B cell (primary cell): ENCODE measurements around the gene FOXS1. TPM values are rescaled to one million over a fixed set of nuclear protein-coding genes. Genes with fewer than 3 reads are reported as not detected.

Experiments used
- ATAC-seq: fragments of 200-7000 bp; cut with Tn5 transposase; one replicate; pipeline ENCODE4 v1.10.0; 2021; ENCODE audit warnings: low read depth, mild to moderate bottlenecking, moderate number of reproducible peaks, moderate library complexity
- CTCF ChIA-PET: fragments of 350-600 bp; sonication (Branson Sonifier 250); formaldehyde crosslinking; loops from one replicate; lab custom pipeline; 2021; ENCODE audit warnings: antibody characterized with exemption, inconsistent platforms; lab: Charles Lee
- POLR2A ChIA-PET: fragments of 350-600 bp; sonication (Branson Sonifier 250); formaldehyde crosslinking; loops from one replicate; lab custom pipeline; 2021; ENCODE audit warnings: antibody characterized with exemption; lab: Charles Lee
- DNase-seq: peaks from one replicate; pipeline ENCODE4 v3.0.0; 2013
- H2AFZ ChIP-seq: 2 replicates; pipeline ENCODE4 v1.6.1; 2012; ENCODE audit warnings: mild to moderate bottlenecking, low read depth, low read length; ENCODE audit not compliant: insufficient read depth, poor library complexity, severe bottlenecking
- H3K27ac ChIP-seq, 2 donors: 1 replicate in 1 of 2; 2 replicates in 1 of 2; pipeline ENCODE4 v1.5.1; 2012 to 2013; ENCODE audit warnings: low read length in 2 of 2, mild to moderate bottlenecking in 2 of 2, moderate library complexity in 1 of 2
- H3K27me3 ChIP-seq, 4 experiments: fragments of 200-600 bp in 1 of 4; sonication (generic) in 1 of 4; replicated peaks in 1 of 4; 1 replicate in 2 of 4; 2 replicates in 2 of 4; pipeline versions ENCODE4 v1.6.1 to v1.7.0; 2013 to 2016; ENCODE audit warnings: low read length in 3 of 4, mild to moderate bottlenecking in 2 of 4, mixed read lengths in 1 of 4, moderate library complexity in 1 of 4; ENCODE audit not compliant: insufficient read depth in 4 of 4, control insufficient read depth in 3 of 4; ENCODE audit errors: control extremely low read depth in 1 of 4
- H3K36me3 ChIP-seq, 2 experiments: replicated peaks in 1 of 2; 1 replicate in 1 of 2; 2 replicates in 1 of 2; pipeline versions ENCODE4 v1.6.1 to v1.7.1; 2013; ENCODE audit warnings: low read length in 1 of 2; ENCODE audit not compliant: insufficient read depth in 2 of 2, control insufficient read depth in 1 of 2; ENCODE audit errors: control extremely low read depth in 1 of 2, extremely low read depth in 1 of 2
- H3K4me1 ChIP-seq, 2 donors: fragments of 200-600 bp in 1 of 2; sonication (generic) in 1 of 2; 1 replicate in 1 of 2; 2 replicates in 1 of 2; pipeline versions ENCODE4 v1.5.1 to v1.6.1; 2013 to 2017; ENCODE audit warnings: low read length in 2 of 2; ENCODE audit not compliant: control insufficient read depth in 2 of 2, insufficient read depth in 2 of 2
- H3K4me2 ChIP-seq: replicated peaks from 2 replicates; pipeline ENCODE3; 2012; ENCODE audit warnings: mild to moderate bottlenecking, low read depth, low read length; ENCODE audit not compliant: poor library complexity, severe bottlenecking
- H3K4me3 ChIP-seq, 5 experiments: fragments of 200-600 bp in 1 of 5; sonication (generic) in 1 of 5; 1 replicate in 3 of 5; 2 replicates in 2 of 5; pipeline versions ENCODE4 v1.5.1 to v1.7.0; 2011 to 2016; ENCODE audit warnings: low read length in 4 of 5, mild to moderate bottlenecking in 4 of 5, low read depth in 2 of 5, control low read depth in 1 of 5, moderate library complexity in 1 of 5; ENCODE audit not compliant: insufficient read depth in 1 of 5; ENCODE audit errors: control extremely low read depth in 1 of 5, extremely low read depth in 1 of 5
- H3K79me2 ChIP-seq: fragments of 200-600 bp; sonication (generic); one replicate; pipeline ENCODE4 v1.6.0; 2016; ENCODE audit warnings: low read length; ENCODE audit not compliant: control insufficient read depth, insufficient read depth
- H3K9ac ChIP-seq: fragments of 200-600 bp; sonication (generic); 2 replicates; pipeline ENCODE4 v1.6.1; 2017; ENCODE audit warnings: mild to moderate bottlenecking, low read length, moderate library complexity
- H3K9me3 ChIP-seq, 3 donors: one replicate each; pipeline versions ENCODE4 v1.6.1 to v1.7.1; 2013; ENCODE audit warnings: low read length in 2 of 3; ENCODE audit not compliant: control insufficient read depth in 2 of 3, insufficient read depth in 1 of 3; ENCODE audit errors: control extremely low read depth in 1 of 3
- H4K20me1 ChIP-seq: 2 replicates; pipeline ENCODE4 v1.6.0; 2012; ENCODE audit warnings: mild to moderate bottlenecking, low read length; ENCODE audit not compliant: insufficient read depth, control insufficient read depth, poor library complexity, severe bottlenecking
- H3K27ac Mint-ChIP-seq: one replicate; pipeline ENCODE4 v1.8.0; 2021; ENCODE audit warnings: mixed read lengths
- H3K27me3 Mint-ChIP-seq: one replicate; pipeline ENCODE4 v1.8.0; 2021; ENCODE audit warnings: mixed read lengths
- H3K4me1 Mint-ChIP-seq: one replicate; pipeline ENCODE4 v1.8.0; 2021; ENCODE audit warnings: mixed read lengths
- H3K4me3 Mint-ChIP-seq: one replicate; pipeline ENCODE4 v1.8.0; 2021; ENCODE audit warnings: mixed read lengths
- H3K9me3 Mint-ChIP-seq: one replicate; pipeline ENCODE4 v1.8.0; 2022; ENCODE audit warnings: mixed read lengths; ENCODE audit not compliant: insufficient read depth
- EZH2 ChIP-seq: IDR thresholded peaks from 2 replicates; pipeline ENCODE4 v1.6.1; 2012; ENCODE audit warnings: borderline replicate concordance, low read depth, mild to moderate bottlenecking, moderate library complexity, low read length; ENCODE audit not compliant: insufficient read depth, poor library complexity, severe bottlenecking
- WGBS: methylation state at CpG from one replicate; pipeline ENCODE4 v1.1.5; 2013; ENCODE audit warnings: missing lambda C conversion rate; ENCODE audit not compliant: insufficient coverage; 5-methylcytosine and 5-hydroxymethylcytosine counted together
- intact Hi-C: fragments of 100-400 bp; cut with micrococcal nuclease; formaldehyde crosslinking; loops from one replicate; pipeline ENCODE4 v1.10.0; 2022
- polyA plus RNA-seq: library from polyadenylated mRNA; depleted of rRNA; stranded (reverse); fragments of >200 nt; gene quantifications from 2 replicates; pipeline ENCODE4 v1.2.3, GENCODE V29; 2012
- total RNA-seq, 2 donors: library from RNA; stranded (reverse); fragments of 120-200 nt in 1 of 2; gene quantifications; 1 replicate in 1 of 2; 2 replicates in 1 of 2; pipeline versions ENCODE4 v1.2.3 to v1.2.4, GENCODE V29; 2013 to 2022
- TF ChIP-seq, protein P1 (sequence below): fragments of 200-600 bp; IDR thresholded peaks from one replicate; pipeline ENCODE4 v1.8.0; 2022; ENCODE audit warnings: antibody characterized with exemption, mild to moderate bottlenecking

The FOXS1 gene
- total and polyA plus RNA-seq, 2 donors (not counting 1 experiment from before 2014, with no cell fraction given) = not detected

DNA sequence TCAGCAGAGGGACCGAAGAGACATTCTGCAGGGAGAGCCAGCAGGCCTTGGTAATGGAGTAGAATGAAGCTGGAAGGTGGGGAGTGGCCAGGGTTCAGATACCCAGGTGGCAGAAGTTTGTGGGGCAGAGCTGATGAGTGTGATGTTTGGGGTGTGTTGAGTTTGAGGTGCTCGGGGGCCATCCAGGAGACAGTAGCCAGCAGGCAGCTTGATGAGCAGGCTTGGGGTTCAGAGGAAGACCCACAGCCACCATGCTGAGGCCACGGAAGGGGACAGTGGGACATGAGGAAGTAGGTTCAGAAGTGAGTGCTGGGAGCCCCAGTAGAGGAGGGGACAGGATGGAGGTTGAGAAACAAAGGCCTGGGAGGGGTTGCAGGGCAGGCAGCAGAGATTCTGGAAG is 11.1 kb upstream of the FOXS1 start:
- intact Hi-C loops = no loop called here
- Histone ChIP-seq H3K4me2 (no peak overlapping the region), H3K27me3 (peaks cover 0 to 31% (median 10%) of the 10 kb centered on the region in 4 experiments), H3K4me3 (no peak overlapping the region), H3K9me3 (peaks cover 0 to 5% (median 0%) of the 10 kb centered on the region in 3 donors), H3K27ac (no peak overlapping the region), H4K20me1 (peaks cover 6% of the 10 kb centered on the region), H3K4me1 (peaks cover 19 to 23% of the 10 kb centered on the region in 2 donors), H2AFZ (no peak overlapping the region), H3K79me2 (no peaks in the 10 kb centered on the region), H3K36me3 (no peaks in the 10 kb centered on the region), H3K9ac (no peak overlapping the region)
- H3K4me3 Mint-ChIP-seq = no peak overlapping the region
- peaks cover 20% of the 10 kb centered on the region for H3K4me1 Mint-ChIP-seq
- POLR2A ChIA-PET = no interaction called here
- 76% methylated on average over 3 of the region's 3 CpGs for WGBS
- no peak for ATAC-seq
- H3K27ac Mint-ChIP-seq = no peak overlapping the region
- CTCF ChIA-PET = interaction anchor here (1.1 to 8.7 kb wide), 6 partner anchors 8 to 235 kb away, joined by 3 to 187 read pairs (median 14); partner anchors contain the start of genes FOXS1 and PDRG1
- DNase-seq = no peak
- no peak for TF ChIP-seq EZH2
- TF ChIP-seq, protein P1, sequence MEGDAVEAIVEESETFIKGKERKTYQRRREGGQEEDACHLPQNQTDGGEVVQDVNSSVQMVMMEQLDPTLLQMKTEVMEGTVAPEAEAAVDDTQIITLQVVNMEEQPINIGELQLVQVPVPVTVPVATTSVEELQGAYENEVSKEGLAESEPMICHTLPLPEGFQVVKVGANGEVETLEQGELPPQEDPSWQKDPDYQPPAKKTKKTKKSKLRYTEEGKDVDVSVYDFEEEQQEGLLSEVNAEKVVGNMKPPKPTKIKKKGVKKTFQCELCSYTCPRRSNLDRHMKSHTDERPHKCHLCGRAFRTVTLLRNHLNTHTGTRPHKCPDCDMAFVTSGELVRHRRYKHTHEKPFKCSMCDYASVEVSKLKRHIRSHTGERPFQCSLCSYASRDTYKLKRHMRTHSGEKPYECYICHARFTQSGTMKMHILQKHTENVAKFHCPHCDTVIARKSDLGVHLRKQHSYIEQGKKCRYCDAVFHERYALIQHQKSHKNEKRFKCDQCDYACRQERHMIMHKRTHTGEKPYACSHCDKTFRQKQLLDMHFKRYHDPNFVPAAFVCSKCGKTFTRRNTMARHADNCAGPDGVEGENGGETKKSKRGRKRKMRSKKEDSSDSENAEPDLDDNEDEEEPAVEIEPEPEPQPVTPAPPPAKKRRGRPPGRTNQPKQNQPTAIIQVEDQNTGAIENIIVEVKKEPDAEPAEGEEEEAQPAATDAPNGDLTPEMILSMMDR = no peak
- H3K9me3 Mint-ChIP-seq = no peaks in the 10 kb centered on the region
- peaks cover 6% of the 10 kb centered on the region for H3K27me3 Mint-ChIP-seq

DNA sequence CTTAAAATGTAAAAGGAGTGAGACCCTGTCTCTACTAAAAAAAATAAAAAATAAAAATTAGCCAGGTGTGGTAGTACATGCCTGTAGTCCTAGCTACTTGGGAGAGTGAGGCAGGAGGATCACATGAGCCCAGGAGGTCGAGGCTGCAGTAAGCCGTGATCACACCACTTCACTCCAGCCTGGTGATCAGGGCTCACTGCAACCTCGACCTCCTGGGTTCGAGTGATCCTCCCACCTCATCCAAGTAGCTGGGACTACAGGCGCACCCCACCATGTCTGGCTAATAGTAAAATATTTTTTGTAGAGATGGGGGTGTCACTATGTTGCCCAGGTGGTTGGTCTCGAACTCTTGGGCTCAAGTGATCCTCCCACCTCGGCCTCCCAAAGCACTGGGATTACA is 8.1 kb upstream of the FOXS1 start:
- peaks cover 5 to 6% of the 10 kb centered on the region in 2 donors for H3K4me1 ChIP-seq
- H3K4me3 ChIP-seq = no peak overlapping the region
- no peak overlapping the region for H3K4me2 ChIP-seq
- CTCF ChIA-PET = interaction anchor here (1.1 to 8.7 kb wide), 23 partner anchors 12 to 243 kb away, joined by 3 to 187 read pairs (median 6); partner anchors contain the start of gene PDRG1
- peaks cover 7% of the 10 kb centered on the region for H3K4me1 Mint-ChIP-seq
- POLR2A ChIA-PET = interaction anchor here (1.3 kb wide), 1 partner anchor 98 kb away, joined by 5 read pairs; the partner anchor contains the start of gene PDRG1
- peaks cover 23% of the 10 kb centered on the region for H3K27me3 Mint-ChIP-seq
- TF ChIP-seq, protein P1 = no peak
- no peak for TF ChIP-seq EZH2
- ATAC-seq = no peak
- no peaks in the 10 kb centered on the region for H3K79me2 ChIP-seq
- no peak overlapping the region for H2AFZ ChIP-seq
- H3K27me3 ChIP-seq = peaks cover 0 to 24% (median 2%) of the 10 kb centered on the region in 4 experiments
- no peak for DNase-seq
- no peak overlapping the region for H3K27ac Mint-ChIP-seq
- intact Hi-C loops = loop anchor here (2.0 to 5.0 kb wide), 2 partner anchors 25 to 164 kb away; no protein-coding TSS in a partner anchor
- H3K9ac ChIP-seq = no peak overlapping the region
- H3K4me3 Mint-ChIP-seq = no peak overlapping the region
- H3K27ac ChIP-seq = no peak overlapping the region
- H4K20me1 ChIP-seq = no peaks in the 10 kb centered on the region
- no peaks in the 10 kb centered on the region for H3K9me3 ChIP-seq
- H3K9me3 Mint-ChIP-seq = no peaks in the 10 kb centered on the region
- 87% methylated on average over 2 of the region's 7 CpGs for WGBS
- no peaks in the 10 kb centered on the region for H3K36me3 ChIP-seq
